ENCODE data around the gene NPIPA7.
"Not testable (repeated sequence)": the region's sequence is repeated elsewhere in the genome, so short reads cannot be mapped to it uniquely, and the experiment has no call there.

NPIPA7 gene

DNA sequence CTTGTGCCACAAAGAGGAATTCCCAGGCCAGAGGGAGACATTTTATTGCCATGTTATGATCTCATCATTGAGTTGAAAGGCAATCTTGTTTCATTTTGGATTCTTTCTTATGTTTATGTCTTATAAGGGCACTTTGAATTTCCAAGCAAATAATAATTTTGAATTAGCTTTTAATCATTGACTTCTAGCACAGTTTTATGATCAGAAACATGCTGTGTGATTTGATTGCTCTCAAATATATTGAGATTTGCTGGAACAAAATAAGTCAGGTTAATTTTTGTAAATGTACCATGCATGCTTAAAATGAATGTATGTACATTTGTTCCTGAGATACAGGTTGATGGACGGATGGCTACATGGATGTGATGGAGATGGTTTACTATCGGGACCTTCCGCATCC lies at the start of gene NPIPA7:
Gene NPIPA7 (plus strand): TSS at position 301 of the 400 bp plus-strand sequence. CDS start 105 bp downstream, outside the sequence.
- not testable (repeated sequence) for DNase-seq (ENCODE audit: low read depth)

DNA sequence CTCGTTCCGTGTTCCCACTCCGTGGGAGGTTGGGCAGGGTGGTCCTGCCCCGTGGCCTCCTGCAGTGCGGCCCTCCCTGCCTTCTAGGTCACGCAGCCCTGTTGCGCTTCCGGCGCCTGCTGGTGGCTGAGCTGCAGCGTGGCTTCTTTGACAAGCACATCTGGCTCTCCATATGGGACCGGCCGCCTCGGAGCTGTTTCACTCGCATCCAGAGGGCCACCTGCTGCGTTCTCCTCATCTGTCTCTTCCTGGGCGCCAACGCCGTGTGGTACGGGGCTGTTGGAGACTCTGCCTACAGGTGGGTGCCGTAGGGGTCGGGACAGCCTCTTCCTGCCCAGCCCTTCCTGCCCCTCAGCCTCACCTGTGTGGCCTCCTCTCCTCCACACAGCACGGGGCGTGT lies 47.5 kb upstream of the NPIPA7 start:
- not testable (repeated sequence) for DNase-seq (ENCODE audit: low read depth)

DNA sequence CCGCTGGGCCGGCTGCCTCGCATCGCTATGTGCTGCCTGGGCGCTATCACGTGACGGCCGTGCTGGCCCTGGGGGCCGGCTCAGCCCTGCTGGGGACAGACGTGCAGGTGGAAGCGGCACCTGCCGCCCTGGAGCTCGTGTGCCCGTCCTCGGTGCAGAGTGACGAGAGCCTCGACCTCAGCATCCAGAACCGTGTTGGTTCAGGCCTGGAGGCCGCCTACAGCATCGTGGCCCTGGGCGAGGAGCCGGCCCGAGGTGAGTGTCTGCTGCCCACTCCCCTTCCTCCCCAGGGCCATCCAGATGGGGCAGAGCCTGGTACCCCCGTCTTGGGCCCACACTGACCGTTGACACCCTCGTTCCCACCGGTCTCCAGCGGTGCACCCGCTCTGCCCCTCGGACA lies 21.4 kb upstream of the NPIPA7 start:
- not testable (repeated sequence) for DNase-seq (ENCODE audit: low read depth)

DNA sequence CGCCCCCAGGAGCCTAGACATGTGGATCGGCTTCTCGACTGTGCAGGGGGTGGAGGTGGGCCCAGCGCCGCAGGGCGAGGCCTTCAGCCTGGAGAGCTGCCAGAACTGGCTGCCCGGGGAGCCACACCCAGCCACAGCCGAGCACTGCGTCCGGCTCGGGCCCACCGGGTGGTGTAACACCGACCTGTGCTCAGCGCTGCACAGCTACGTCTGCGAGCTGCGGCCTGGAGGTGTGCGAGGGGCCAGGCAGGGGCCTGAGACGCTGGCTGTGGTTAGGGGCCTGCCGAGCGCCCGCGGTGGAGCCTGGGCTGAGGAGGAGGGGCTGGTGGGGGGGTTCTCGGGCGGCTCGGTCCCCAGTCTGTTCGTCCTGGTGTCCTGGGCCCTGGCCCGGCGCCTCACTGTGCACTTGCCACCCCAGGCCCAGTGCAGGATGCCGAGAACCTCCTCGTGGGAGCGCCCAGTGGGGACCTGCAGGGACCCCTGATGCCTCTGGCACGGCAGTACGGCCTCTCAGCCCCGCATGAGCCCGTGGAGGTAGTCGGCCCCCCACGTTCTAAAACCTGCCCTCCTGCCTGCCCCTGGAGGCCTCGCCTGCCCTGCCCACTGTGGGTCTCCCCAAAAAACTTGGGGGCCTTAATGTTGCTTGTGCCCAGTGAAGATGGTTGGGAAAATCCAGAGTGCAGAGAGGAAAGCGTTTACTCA lies 20.2 kb upstream of the NPIPA7 start:
- not testable (repeated sequence) for DNase-seq (ENCODE audit: low read depth)

DNA sequence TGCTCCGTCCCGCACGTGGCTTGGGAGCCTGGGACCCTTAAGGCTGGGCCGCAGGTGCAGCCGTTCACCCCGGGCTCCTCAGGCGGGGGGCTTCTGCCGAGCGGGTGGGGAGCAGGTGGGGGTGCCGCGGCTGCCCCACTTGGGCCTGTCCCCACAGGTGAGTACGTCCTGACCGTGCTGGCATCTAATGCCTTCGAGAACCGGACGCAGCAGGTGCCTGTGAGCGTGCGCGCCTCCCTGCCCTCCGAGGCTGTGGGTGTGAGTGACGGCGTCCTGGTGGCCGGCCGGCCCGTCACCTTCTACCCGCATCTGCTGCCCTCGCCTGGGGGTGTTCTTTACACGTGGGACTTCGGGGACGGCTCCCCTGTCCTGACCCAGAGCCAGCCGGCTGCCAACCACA lies 15.3 kb upstream of the NPIPA7 start:
- not testable (repeated sequence) for DNase-seq (ENCODE audit: low read depth)

DNA sequence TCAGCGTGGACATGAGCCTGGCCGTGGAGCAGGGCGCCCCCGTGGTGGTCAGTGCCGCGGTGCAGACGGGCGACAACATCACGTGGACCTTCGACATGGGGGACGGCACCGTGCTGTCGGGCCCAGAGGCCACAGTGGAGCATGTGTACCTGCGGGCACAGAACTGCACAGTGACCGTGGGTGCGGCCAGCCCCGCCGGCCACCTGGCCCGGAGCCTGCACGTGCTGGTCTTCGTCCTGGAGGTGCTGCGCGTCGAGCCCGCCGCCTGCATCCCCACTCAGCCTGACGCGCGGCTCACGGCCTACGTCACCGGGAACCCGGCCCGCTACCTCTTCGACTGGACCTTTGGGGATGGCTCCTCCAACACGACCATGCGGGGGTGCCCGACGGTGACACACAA lies 14.8 kb upstream of the NPIPA7 start:
- not testable (repeated sequence) for DNase-seq (ENCODE audit: low read depth)

DNA sequence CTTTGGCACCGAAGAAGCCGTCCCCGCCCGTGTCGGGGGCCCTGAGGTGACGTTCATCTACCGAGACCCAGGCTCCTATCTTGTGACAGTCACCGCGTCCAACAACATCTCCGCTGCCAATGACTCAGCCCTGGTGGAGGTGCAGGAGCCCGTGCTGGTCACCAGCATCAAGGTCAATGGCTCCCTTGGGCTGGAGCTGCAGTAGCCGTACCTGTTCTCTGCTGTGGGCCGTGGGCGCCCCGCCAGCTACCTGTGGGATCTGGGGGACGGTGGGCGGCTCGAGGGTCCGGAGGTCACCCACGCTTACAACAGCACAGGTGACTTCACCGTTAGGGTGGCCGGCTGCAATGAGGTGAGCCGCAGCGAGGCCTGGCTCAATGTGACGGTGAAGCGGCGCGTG lies 14.2 kb upstream of the NPIPA7 start:
- DNase-seq (ENCODE audit: low read depth): not testable (repeated sequence)

DNA sequence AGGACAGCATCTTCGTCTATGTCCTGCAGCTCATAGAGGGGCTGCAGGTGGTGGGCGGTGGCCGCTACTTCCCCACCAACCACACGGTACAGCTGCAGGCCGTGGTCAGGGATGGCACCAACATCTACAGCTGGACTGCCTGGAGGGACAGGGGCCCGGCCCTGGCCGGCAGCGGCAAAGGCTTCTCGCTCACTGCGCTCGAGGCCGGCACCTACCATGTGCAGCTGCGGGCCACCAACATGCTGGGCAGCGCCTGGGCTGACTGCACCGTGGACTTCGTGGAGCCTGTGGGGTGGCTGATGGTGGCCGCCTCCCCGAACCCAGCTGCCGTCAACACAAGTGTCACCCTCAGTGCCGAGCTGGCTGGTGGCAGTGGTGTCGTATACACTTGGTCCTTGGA lies 13.6 kb upstream of the NPIPA7 start:
- not testable (repeated sequence) for DNase-seq (ENCODE audit: low read depth)

DNA sequence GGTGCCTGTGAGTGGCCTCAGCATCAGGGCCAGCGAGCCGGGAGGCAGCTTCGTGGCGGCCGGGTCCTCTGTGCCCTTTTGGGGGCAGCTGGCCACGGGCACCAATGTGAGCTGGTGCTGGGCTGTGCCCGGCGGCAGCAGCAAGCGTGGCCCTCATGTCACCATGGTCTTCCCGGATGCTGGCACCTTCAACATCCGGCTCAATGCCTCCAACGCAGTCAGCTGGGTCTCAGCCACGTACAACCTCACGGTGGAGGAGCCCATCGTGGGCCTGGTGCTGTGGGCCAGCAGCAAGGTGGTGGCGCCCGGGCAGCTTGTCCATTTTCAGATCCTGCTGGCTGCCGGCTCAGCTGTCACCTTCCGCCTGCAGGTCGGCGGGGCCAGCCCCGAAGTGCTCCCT lies 13.1 kb upstream of the NPIPA7 start:
- DNase-seq (ENCODE audit: low read depth): not testable (repeated sequence)

DNA sequence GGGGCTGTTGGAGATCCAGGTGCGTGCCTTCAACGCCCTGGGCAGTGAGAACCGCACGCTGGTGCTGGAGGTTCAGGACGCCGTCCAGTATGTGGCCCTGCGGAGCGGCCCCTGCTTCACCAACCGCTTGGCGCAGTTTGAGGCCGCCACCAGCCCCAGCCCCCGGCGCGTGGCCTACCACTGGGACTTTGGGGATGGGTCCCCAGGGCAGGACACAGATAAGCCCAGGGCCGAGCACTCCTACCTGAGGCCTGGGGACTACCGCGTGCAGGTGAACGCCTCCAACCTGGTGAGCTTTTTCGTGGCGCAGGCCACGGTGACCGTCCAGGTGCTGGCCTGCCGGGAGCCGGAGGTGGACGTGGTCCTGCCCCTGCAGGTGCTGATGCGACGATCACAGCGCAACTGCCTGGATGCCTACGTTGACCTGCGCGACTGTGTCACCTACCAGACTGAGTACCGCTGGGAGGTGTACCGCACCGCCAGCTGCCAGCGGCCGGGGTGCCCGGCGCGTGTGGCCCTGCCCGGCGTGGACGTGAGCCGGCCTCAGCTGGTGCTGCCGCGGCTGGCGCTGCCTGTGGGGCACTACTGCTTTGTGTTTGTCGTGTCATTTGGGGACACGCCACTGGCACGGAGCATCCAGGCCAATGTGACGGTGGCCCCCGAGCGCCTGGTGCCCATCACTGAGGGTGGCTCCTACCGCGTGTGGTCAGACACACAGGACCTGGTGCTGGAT lies 12.2 kb upstream of the NPIPA7 start:
- DNase-seq (ENCODE audit: low read depth): not testable (repeated sequence)

DNA sequence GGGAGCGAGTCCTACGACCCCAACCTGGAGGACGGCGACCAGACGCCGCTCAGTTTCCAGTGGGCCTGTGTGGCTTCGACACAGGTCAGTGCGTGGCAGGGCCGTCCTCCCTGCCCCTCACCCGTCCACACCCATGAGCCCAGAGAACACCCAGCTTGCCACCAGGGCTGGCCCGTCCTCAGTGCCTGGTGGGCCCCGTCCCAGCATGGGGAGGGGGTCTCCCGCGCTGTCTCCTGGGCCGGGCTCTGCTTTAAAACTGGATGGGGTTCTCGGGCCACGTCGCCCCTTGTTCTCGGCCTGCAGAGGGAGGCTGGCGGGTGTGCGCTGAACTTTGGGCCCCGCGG lies 11.7 kb upstream of the NPIPA7 start:
- not testable (repeated sequence) for DNase-seq (ENCODE audit: low read depth)

DNA sequence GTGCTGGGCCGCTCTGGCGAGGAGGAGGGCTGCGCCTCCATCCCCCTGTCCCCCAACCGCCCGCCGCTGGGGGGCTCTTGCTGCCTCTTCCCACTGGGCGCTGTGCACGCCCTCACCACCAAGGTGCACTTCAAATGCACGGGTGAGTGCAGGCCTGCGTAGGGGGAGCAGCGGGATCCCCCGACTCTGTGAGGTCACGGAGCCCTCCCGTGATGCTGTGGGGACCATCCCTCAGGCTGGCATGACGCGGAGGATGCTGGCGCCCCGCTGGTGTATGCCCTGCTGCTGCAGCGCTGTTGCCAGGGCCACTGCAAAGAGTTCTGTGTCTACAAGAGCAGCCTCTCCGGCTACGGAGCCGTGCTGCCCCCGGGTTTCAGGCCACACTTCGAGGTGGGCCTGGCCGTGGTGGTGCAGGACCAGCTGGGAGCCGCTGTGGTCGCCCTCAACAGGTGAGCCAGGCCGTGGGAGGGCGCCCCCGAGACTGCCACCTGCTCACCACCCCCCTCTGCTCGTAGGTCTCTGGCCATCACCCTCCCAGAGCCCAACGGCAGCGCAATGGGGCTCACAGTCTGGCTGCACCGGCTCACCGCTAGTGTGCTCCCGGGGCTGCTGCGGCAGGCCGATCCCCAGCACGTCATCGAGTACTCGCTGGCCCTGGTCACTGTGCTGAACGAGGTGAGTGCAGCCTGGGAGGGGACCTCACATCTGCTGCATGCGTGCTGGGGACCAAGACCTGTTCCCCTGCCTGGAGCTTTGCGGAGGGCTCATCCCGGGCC lies 9.7 kb upstream of the NPIPA7 start:
- not testable (repeated sequence) for DNase-seq (ENCODE audit: low read depth)

DNA sequence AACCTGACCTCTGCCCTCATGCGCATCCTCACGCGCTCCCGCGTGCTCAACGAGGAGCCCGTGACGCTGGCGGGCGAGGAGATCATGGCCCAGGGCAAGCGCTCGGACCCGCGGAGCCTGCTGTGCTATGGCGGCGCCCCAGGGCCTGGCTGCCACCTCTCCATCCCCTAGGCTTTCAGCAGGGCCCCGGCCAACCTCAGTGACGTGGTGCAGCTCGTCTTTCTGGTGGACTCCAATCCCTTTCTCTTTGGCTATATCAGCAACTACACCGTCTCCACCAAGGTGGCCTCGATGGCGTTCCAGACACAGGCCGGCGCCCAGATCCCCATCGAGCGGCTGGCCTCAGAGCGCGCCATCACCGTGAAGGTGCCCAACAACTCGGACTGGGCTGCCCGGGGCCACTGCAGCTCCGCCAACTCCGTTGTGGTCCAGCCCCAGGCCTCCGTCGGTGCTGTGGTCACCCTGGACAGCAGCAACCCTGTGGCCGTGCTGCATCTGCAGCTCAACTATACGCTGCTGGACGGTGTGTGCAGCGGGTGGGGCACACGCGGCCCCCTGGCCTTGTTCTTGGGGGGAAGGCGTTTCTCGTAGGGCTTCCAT lies 7.7 kb upstream of the NPIPA7 start:
- not testable (repeated sequence) for DNase-seq (ENCODE audit: low read depth)

DNA sequence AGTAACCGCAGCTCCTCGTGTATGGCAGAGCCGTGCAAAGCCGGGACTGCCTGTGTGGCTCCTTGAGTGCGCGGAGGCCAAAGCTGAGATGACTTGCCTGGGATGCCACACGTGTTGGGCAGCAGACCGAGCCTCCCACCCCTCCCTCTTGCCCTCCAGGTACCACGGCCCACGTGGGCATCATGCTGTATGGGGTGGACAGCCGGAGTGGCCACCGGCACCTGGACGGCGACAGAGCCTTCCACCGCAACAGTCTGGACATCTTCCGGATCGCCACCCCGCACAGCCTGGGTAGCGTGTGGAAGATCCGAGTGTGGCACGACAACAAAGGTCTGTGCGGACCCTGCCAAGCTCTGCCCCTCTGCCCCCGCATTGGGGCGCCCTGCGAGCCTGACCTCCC lies 4.7 kb upstream of the NPIPA7 start:
- DNase-seq (ENCODE audit: low read depth): not testable (repeated sequence)

DNA sequence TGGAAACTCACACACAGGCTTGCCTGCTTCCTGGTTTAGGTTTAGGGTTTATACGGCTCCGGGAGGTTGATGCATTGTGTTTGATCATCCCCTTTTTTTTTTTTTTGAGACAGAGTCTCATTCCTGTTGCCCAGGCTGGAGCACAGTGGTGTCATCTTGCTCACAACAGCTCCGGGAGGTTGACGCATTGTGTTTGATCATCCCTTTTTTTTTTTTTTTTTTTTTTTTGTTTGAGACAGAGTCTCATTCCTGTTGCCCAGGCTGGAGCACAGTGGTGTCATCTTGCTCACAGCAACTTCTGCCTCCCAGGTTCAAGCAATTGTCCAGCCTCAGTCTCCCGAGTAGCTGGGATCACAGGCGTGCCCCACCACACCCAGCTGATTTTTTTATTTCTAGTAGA lies 20.7 kb downstream of the NPIPA7 start:
- DNase-seq (ENCODE audit: low read depth): not testable (repeated sequence)

DNA sequence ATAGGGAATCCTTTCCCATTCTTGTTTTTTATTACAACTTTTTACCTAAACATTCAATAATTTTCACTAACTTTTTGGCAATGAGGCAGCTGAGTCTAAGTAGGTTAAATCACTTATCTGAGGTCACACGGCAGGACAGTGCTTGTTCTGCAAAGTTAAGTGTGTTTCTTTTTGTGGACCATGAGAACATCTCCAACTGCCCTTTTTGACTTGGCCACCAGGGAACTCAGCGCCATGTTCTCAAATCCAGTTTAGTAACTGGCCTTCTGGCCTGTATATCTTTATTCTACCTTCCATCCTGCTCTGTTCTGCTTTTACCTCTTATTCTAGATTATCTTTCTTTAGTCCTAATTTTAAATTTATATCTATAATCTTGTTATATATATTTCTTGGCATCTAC lies 23.4 kb downstream of the NPIPA7 start:
- DNase-seq (ENCODE audit: low read depth): not testable (repeated sequence)

DNA sequence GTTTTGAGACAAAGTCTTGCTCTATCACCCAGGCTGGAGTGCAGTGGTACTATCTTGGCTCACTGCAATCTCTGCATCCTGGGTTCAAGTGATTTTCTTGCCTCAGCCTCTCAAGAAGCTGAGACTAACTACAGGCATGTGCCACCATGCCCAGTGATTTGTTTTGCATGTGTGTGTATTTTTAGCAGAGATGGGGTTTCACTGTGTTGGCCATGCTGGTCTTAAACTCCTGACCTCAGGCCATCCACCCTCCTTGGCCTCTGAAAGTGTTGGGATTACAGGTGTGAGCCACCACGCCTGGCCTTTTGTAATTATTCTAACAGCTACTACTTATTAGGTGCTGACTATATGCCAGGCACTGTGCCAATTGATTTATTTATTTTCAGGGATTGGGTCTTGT lies 25.3 kb downstream of the NPIPA7 start:
- DNase-seq (ENCODE audit: low read depth): not testable (repeated sequence)

DNA sequence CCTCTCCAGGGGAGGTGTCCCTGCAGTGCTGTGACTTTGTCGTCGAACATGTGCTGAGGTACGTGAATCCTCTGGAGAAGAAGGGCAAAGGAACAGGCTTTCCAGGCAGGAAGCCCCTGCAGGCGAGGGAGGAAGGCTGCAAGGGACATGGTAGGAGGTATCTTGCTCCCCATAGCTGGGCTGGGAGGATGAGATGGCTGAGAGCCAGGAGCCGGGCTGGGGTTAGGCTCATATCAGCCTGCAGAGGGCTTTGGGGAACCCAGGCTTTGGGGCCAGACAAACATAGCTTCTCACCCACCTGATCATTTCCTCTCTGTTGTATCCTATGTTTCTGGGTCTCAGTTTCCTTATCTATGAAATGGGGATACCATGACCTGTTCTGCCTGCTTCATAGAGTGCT lies 26.5 kb downstream of the NPIPA7 start:
- DNase-seq (ENCODE audit: low read depth): not testable (repeated sequence)

DNA sequence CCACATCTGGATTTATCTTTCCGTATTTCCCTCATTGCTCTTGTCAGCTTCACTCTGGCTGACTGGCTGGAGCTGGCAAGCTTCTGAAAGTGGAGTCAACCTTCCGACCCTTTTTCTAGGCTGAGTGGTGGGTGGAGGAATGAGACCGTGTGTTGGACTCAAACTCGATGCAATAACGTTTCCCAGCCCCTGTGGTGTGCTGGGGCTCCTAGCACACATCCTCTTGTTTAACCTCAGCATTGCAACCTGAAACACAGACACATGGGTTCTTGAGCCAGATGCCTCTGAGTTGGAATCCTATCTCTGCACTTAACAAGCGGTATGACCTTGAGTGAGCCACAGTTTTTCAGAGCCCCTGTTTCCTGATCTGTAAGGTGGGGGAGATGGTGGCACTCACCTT lies 29.5 kb downstream of the NPIPA7 start:
- DNase-seq (ENCODE audit: low read depth): not testable (repeated sequence)

DNA sequence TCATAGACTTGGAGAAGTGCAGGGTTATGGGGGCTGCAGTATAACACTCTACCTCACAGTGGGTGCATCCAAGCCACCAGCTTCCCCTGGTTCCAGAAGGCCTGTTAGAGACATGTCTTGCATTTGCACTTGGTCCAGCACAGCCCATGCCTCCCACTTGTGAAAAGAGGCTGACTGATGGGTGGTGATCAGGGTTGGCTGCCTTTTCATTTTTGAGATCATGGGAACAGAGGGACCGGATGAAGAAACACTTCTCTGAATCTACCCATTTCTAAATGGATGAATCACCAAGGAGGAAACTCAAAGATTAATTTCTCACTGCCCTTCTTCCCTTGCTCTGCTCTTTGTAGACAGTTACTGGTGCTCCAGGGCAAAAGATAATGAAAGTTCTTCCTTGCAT lies 34.8 kb downstream of the NPIPA7 start:
- DNase-seq (ENCODE audit: low read depth): not testable (repeated sequence)

DNA sequence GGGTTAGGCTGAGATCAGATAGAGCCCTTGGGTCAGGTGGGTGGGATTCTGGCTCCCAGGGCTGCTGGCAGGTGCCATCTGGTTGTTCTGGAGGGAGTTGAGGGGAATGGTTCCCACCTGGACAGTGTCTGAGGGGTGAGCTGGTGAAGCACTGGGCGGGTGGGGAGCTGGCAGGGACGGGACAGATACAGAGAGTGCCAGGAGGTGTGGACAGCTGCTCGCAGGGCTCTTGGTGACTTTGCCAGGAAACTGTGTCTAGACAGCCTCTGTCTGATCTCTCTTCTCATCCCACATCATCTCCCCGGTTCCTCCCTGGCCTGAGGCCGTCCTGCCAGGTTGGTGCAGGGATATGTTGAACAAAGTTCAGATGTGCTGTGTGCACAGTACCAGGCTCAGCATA lies 38.1 kb downstream of the NPIPA7 start:
- not testable (repeated sequence) for DNase-seq (ENCODE audit: low read depth)

DNA sequence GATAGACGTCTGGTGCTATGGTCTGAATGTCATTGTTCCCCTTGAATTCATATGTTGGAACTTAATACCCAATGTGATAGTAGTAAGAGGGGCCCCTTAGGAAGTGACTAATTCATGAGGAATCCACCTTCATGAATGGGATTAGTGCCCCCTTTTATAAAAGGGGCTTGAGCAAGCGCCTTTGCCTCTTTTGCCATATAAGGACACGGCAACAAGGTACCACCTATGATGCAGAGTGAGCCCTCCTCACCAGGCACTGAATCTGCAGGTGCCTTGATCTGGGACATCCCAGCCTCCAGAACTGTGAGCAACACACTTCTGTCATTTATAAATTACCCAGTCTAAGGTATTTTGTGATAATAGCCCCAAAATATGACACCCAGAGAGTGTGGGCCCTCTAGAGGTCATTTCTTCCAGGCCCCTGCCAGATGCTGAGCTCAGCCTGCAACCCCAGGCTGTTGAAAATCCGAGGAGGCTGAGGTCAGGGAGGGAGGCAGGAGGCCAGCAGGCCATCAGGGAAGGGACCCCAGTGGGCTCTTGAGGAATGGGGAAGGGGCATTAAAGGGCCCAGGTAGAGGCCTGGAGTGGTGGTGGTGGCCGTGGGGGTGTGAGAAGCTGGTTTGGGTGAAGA lies 39.1 kb downstream of the NPIPA7 start:
- DNase-seq (ENCODE audit: low read depth): not testable (repeated sequence)
